ENCODE measurements around the gene SPG7. TPM values are rescaled to one million over a fixed set of nuclear protein-coding genes. Genes with fewer than 3 reads are reported as not detected.

The SPG7 gene
- total RNA-seq, 1 donor from 2014 or later = 96.1 TPM

DNA sequence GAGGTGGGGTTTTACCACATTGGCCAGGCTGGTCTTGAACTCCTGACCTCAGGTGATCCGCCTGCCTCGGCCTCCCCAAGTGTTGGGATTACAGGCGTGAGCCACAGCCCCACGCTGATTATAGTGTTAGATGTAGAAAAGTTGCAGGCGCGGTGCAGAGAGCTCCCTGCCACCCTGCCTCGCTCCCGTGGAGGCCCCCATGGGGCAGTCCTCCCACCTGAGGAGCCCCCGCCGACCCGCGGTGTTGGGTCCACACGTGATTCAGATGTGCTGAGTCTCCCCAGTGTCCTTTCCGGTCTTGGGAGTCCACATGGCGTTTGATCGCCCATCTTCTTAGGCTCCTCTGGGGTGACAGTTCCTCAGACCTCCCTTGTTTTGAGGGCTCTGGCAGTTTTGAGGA lies 47.1 kb downstream of the SPG7 start:
- ATAC-seq (no peak), DNase-seq (ENCODE audit: missing footprints) (no peak)
- intact Hi-C loops (cut with DNase I) = loop anchor here (5.0 kb wide), 1 partner anchor 48 kb away; the partner anchor contains the start of gene SPG7

DNA sequence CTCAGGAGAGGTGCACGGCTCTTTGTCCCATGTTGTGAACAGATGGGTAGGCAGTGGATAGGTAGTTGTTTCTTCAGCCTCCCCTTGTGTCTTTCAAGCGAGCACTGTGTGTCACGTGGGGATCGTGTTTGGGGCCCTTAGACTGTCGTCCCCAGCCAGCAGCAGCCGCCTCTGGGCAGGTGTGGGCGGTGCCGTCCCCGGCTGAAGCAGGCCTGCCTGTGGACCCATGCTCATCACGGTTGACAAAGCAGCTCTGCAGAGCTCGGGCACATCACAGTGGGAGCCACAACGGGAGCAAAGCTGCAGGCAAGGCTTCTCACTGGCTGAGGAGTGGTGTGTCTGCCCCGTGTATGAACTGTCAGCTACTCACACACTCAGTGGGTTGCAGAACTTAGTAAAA lies 47.6 kb downstream of the SPG7 start:
- ATAC-seq (no peak), DNase-seq (ENCODE audit: missing footprints) (no peak)
- intact Hi-C loops (cut with DNase I) = loop anchor here (5.0 kb wide), 1 partner anchor 48 kb away; the partner anchor contains the start of gene SPG7

DNA sequence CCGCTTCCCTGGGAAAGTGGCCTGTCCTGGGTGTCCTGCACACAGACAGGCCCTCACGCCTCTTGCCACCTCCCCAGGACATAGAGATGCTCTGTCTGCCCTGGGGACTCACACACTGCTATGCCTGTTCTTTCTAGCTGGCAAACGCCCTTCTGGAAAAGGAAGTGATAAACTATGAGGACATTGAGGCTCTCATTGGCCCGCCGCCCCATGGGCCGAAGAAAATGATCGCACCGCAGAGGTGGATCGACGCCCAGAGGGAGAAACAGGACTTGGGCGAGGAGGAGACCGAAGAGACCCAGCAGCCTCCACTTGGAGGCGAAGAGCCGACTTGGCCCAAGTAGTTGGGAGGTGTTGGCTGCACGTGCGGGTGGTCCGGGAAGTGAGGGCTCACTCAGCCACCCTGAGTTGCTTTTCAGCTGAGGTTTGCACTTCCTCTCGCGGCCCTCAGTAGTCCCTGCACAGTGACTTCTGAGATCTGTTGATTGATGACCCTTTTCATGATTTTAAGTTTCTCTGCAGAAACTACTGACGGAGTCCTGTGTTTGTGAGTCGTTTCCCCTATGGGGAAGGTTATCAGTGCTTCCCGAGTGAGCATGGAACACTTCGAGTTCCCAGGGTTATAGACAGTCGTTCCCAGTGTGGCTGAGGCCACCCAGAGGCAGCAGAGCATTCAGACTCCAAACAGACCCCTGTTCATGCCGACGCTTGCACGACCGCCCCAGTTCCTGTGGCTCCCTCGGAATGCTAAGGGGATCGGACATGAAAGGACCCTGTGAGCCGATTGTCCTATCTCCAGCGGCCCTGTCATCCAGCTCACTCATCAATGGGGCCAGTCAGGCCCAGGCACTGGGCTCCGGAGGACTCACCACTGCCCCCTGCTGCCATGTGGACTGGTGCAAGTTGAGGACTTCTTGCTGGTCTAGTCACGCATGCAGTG lies 48.8 kb downstream of the SPG7 start:
- ATAC-seq (no peak), DNase-seq (ENCODE audit: missing footprints) (peak; percentile 89)
- intact Hi-C loops (cut with DNase I) = loop anchor here (5.0 kb wide), 1 partner anchor 50 kb away; the partner anchor contains the start of gene SPG7

DNA sequence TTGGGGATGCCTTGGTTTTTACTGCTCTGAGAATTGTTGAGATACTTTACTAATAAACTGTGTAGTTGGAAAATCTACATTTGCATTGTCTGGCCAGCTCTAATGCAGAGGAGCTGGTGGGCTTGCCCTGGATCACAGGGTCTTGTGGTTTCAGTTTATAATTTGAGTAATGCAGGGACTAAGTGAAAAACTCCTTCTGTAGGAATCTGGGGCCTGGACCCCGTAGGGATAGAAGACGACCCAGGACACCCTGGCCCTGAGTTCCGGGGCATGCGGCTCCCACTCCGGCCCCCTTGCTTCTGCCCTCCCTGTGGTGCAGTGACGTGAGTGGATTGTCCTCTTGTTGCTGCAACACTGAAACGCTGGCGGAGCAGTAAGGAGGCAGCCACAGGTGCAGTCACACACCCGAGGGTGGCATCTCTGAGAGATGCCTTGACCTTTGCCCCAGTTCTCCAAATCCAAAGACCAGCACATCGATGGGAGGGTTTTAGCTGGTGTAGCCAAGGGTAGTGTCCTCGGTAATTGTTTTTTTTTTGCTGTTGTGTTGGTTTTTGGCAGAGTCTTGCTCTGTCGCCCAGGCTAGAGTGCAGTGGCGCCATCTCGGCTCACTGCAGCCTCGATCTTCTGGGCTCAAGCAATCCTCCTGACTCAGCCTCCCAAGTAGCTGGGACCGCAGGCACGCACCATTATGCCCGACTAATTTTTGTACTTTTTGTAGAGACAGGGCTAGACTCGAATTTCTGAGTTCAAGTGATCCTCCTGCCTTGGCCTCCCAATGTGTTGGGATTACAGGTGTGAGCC lies 49.7 kb downstream of the SPG7 start:
- ATAC-seq = no peak
- DNase-seq (ENCODE audit: missing footprints) = no peak
- intact Hi-C loops (cut with DNase I) = loop anchor here (5.0 kb wide), 1 partner anchor 51 kb away; the partner anchor contains the start of gene SPG7

DNA sequence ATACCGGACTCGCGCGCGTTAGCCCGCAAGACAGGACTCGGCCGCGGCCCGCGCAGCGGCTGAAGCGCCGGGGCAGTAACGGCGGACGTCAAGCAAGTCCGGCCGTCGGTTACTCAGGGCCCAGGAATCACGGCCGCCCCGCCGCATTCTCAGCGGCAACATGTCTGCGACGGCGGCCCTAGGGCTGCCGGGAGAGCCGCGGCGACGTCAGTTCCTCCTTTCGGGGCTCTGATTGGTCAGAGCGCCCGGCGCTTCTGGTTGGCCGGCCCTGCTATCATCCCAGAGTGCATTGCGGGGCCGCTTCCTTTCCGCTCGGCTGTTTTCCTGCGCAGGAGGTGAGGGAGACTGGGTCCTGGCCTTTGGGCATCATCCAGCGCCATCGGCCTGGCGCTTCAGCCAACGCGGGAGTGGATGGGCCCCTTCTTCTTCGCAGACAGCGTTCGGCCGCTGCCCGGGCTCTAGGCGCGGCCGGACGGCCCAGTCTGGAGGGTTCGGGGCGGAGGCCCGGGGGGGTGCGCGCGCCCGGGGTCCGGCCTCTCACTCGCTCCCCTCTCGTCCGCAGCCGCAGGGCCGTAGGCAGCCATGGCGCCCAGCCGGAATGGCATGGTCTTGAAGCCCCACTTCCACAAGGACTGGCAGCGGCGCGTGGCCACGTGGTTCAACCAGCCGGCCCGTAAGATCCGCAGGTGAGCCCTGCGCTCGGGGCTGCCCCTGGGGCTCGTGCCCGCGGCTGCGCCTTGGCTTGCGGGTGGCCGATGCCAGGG lies 52.4 kb downstream of the SPG7 start, which contains the start of gene RPL13:
Gene RPL13, plus strand, starts transcription at position 305 of the 764 bp plus-strand sequence. Its CDS starts 278 bp downstream, at position 583.
- peak; percentile 97 for ATAC-seq
- intact Hi-C loops (cut with DNase I) = loop anchor here (2.0 kb wide), 1 partner anchor 228 kb away; no protein-coding TSS in a partner anchor
- peak; percentile 99 for DNase-seq (ENCODE audit: missing footprints)

DNA sequence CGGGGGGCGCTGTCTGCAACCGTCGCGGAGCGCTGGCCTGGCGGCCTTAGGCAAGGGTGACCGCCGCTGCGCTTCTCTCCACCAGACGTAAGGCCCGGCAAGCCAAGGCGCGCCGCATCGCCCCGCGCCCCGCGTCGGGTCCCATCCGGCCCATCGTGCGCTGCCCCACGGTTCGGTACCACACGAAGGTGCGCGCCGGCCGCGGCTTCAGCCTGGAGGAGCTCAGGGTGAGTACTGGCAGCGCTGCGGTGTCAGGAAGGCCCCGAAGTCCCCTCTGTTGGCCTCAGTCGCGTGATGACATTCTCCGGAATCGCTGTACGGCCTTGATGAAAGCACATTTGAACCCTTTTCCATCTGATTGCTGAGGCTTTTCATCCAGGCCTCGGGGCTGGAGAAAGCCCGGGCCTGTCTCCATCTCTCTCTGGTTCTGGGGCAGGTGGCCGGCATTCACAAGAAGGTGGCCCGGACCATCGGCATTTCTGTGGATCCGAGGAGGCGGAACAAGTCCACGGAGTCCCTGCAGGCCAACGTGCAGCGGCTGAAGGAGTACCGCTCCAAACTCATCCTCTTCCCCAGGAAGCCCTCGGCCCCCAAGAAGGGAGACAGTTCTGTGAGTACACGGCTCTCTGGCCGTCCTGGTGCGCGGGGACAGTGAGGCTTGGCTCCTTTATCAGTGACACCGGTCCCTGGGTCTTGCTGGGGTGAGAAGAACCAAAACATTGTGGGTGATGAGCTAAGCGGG lies 53.1 kb downstream of the SPG7 start:
- intact Hi-C loops (cut with DNase I) = loop anchor here (2.0 kb wide), 1 partner anchor 229 kb away; no protein-coding TSS in a partner anchor
- DNase-seq (ENCODE audit: missing footprints) (no peak), ATAC-seq (no peak)

DNA sequence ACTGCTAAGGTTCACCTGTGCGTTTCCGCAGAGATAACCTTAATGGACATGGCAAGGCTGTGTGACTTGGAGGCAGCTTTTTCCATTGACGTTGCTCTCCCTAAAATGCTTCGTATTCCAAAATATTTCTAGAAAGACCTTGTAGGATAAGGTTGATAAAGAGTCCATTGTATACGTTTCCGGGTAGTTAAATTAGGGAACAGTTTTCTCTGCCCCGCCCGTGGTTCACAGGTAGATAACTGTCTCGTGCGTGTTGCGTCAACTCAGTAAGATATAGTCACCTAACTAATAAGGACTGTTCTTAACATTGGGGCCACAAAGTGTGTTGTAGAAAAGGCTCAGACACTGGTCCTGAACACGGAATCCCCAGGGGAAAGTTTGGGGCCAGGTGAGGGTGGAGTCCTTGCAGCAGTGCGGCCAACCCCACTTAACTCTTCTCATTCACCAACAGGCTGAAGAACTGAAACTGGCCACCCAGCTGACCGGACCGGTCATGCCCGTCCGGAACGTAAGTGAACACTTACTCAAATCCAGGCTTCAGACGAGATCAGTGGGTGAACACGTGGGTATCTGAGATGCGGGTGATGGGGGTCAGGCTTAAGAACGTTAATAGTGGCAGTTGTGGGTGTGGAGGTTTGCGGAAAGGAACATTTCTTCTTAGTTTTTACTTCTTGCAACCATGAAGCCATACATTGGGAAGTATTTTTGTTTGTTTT lies 53.8 kb downstream of the SPG7 start:
- ATAC-seq = no peak
- intact Hi-C loops (cut with DNase I) = loop anchor here (2.0 kb wide), 1 partner anchor 229 kb away; no protein-coding TSS in a partner anchor
- DNase-seq (ENCODE audit: missing footprints) = no peak

DNA sequence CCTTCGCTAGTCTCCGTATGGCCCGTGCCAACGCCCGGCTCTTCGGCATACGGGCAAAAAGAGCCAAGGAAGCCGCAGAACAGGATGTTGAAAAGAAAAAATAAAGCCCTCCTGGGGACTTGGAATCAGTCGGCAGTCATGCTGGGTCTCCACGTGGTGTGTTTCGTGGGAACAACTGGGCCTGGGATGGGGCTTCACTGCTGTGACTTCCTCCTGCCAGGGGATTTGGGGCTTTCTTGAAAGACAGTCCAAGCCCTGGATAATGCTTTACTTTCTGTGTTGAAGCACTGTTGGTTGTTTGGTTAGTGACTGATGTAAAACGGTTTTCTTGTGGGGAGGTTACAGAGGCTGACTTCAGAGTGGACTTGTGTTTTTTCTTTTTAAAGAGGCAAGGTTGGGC lies 54.7 kb downstream of the SPG7 start:
- no peak for DNase-seq (ENCODE audit: missing footprints)
- intact Hi-C loops (cut with DNase I) = no loop called here

DNA sequence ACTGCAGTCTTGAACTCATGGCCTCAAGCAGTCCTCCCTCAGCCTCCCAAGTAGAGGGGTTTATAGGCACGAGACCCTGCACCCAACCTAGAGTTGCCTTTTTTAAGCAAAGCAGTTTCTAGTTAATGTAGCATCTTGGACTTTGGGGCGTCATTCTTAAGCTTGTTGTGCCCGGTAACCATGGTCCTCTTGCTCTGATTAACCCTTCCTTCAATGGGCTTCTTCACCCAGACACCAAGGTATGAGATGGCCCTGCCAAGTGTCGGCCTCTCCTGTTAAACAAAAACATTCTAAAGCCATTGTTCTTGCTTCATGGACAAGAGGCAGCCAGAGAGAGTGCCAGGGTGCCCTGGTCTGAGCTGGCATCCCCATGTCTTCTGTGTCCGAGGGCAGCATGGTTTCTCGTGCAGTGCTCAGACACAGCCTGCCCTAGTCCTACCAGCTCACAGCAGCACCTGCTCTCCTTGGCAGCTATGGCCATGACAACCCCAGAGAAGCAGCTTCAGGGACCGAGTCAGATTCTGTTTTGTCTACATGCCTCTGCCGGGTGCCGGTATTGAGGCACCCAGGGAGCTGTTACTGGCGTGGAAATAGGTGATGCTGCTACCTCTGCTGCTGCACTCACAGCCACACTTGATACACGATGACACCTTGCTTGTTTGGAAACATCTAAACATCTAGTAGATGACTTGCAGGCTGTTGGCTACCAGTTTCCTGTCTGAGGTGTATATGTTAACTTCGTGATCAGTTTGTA lies 55.6 kb downstream of the SPG7 start:
- intact Hi-C loops (cut with DNase I) = no loop called here
- no peak for ATAC-seq
- DNase-seq (ENCODE audit: missing footprints) = no peak

More for the DNA sequence above, 54.7 kb downstream of the SPG7 start:
- no peak for ATAC-seq

DNA sequence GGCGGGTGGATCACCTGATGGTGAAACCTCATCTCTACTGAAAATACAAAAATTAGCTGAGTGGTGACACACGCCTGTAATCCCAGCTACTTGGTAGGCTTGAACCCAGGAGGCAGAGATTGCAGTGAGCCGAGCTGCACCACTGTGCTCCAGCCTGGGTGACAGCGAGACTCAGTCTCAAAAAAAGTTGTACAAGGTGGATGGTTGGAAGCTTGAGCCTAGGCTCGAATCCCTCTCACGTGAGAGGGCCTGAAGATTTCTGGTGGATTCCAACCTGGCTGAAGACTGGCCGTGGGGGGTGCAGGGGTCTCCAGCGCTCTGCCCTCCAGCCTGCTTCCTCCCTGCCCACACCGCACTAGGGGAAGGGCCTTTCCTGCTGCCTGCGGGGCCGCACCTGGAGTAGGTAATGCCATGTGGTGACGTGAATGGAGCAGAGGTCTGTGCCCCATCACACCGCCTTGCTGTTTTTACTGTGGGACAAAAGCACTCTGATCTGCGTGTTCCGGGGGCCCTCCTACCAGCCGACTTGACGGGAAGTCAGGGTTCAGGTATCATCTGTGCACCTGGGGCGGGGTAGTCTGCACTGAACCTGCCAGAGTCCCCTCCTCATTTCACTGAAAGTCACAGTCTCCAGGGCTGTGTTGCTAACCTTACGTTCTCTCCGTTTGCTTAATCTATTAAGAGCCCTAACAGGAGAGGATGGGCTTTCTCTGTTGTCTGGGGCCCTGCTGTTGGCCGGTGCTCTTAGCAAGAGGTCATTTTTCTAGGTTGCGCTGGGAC lies 56.5 kb downstream of the SPG7 start:
- intact Hi-C loops (cut with DNase I) = no loop called here
- no peak for ATAC-seq

DNA sequence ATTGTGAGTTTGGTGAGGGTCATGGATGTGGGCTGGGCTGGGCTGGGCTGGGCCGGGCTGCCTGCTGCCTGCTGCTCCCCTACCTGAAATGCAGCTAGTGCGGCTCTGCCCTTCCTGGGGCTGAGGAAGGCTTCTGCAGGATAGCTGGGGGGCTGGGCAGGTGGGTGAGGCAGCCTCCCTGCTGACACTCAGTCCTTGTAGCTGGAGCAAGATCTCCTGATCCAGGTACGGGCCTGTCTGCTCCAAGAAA lies 57.0 kb downstream of the SPG7 start:
- intact Hi-C loops (cut with DNase I) = no loop called here
- DNase-seq (ENCODE audit: missing footprints) = no peak
- ATAC-seq = no peak

More for the DNA sequence above, 56.5 kb downstream of the SPG7 start:
- no peak for DNase-seq (ENCODE audit: missing footprints)

DNA sequence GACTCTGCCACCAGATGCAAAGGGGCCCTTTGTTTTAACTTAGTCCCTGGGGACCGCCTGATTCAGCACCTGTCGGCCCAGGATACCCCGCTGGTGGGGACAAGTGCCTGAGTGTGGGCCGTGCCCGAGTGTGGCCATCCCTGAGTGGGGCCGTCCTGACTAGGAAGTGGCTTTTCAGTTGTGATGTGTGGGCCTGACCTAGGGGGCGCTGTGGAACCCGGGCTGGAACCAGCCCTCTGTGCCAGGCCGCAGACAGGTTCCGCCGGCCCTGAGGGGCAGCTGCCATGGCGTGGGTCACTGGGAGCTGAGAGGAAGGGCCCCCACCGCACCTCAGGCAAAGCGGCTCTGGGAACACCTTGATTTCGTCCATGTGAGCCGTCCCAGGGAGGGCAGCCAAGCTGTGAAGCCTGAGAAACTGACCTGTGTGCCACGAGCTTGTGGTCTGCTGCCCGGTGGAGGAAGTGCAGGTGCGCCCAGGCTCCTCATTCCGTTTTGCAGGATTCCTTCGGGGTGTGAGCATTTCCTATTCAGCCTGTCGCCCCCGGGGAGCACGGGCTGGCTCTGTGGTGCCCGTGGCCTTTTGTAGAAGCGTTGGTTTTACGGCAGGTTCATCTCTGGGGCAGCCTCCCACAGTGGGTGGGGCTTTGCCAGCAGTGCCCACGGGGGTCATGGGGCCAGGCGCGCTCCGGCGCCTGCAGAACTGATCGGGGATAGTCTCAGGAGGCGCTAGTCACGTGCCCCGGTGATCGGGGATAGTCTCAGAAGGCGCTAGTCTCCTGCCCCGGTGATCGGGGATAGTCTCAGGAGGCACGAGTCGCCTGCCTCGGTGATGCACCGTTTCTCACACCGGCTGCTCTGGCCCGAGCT lies 57.5 kb downstream of the SPG7 start:
- ATAC-seq (peak; percentile 38), DNase-seq (ENCODE audit: missing footprints) (peak; percentile 79)
- intact Hi-C loops (cut with DNase I) = no loop called here

DNA sequence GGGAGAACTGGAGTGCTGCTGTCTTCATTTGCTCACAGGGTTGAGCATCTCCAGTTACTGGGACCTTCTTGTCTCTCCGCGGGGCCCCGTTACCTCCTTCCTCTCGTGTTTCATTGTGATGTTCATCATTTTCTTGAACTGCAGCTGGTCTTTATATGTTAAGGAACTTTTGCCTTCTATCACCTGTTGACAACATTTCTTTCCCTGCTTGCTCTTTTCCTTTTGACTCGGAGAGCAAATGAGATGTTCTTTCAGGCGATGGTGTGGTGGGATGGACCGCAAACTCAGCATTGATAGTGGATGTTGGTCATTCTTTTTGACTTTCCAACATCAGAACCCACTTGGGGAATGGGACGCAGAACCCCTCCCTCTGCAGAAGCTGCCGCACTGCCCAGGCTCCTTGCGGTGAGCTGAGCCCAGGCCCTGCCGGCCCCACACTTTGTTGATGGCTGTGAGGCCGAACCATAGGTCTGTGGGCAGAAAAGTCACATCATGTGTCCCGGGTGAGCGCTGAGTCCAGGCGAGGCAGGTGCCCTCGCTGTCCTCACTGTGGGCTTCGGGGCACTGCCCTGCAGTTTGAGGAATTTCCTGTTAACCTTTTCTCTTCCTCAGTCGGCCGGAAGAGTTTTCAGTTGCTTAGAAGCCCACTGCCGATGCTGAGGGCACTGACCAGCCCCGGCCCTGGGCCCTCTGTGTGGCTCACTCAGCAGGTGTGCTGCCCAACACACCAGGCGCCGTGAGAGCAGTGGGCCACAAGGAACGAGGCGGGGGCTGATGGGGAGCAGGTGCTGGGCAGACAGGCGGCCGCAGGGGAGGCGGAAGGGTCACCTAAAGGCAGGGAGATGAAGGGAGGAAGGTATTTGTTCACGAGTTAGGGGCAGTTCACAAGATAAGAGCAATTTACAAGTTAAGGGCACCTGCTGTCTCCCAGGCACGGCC lies 59.7 kb downstream of the SPG7 start:
- ATAC-seq = no peak
- no peak for DNase-seq (ENCODE audit: missing footprints)
- intact Hi-C loops (cut with DNase I) = no loop called here
